ENCODE results near the gene PRR11.

PRR11 gene

GRCh38 chr17:59154721-59155438, 666 bp upstream of the PRR11 start, which contains the start of gene SKA2:
Gene SKA2, minus strand, starts transcription at chr17:59155186. Its CDS starts 23 bp downstream, at chr17:59155163.
- H3F3A ChIP-seq (ENCODE audit: insufficient read depth, low read length): no peaks in the 10 kb centered on the region
- peak within 1 kb of the TSS; percentile 92 for H3K4me3 ChIP-seq (ENCODE audit: low read length)
- H3K9ac ChIP-seq (ENCODE audit: low read length): peak within 1 kb of the TSS; percentile 90
- peak within 1 kb of the TSS; percentile 79 for H2AFZ ChIP-seq (ENCODE audit: low read length)
- peak within 1 kb of the TSS; percentile 75 for H3K27ac ChIP-seq (ENCODE audit: low read length)
- H3K79me2 ChIP-seq (ENCODE audit: low read length): peaks cover 91% of the 10 kb centered on the region
- H3K9me3 ChIP-seq (replicated peaks; ENCODE audit: insufficient read depth, low read length): no peaks in the 10 kb centered on the region
- TF ChIP-seq CTCF (IDR thresholded peaks at IDR 0.05; ENCODE audit: low read length) (no peak), EZH2 (optimal IDR thresholded peaks at IDR 0.05; ENCODE audit: low read depth, low read length) (no peak), EZH2phosphoT487 (IDR thresholded peaks at IDR 0.05; ENCODE audit: low read length) (no peak)
- H3K36me3 ChIP-seq (replicated peaks; ENCODE audit: insufficient read depth, low read length): no peaks in the 10 kb centered on the region
- H4K20me1 ChIP-seq (ENCODE audit: insufficient read depth, low read length): peaks cover 4% of the 10 kb centered on the region; the same call in 1 of the 2 replicates
- H3K9me2 ChIP-seq (replicated peaks; ENCODE audit: insufficient read depth, low read length): no peaks in the 10 kb centered on the region
- DNase-seq: no peak
- H3K27me3 ChIP-seq (replicated peaks; ENCODE audit: insufficient read depth, low read length): no peaks in the 10 kb centered on the region
- peak within 1 kb of the TSS; percentile 70 for H3K4me2 ChIP-seq (ENCODE audit: low read depth, low read length)
- peaks cover 22% of the 10 kb centered on the region for H3K4me1 ChIP-seq (ENCODE audit: low read length)

- no peaks in the 10 kb centered on the region for H4K20me1 ChIP-seq (ENCODE audit: insufficient read depth, low read length)
Observed at GRCh38 chr17:59160157-59161025, 4.8 kb downstream of the PRR11 start.

GRCh38 chr17:59161477-59161876, 5.9 kb downstream of the PRR11 start:
- H3F3A ChIP-seq (ENCODE audit: insufficient read depth, low read length): no peaks in the 10 kb centered on the region
- no peaks in the 10 kb centered on the region for H3K27me3 ChIP-seq (replicated peaks; ENCODE audit: insufficient read depth, low read length)
- H3K9me3 ChIP-seq (replicated peaks; ENCODE audit: insufficient read depth, low read length): no peaks in the 10 kb centered on the region
- H4K20me1 ChIP-seq (ENCODE audit: insufficient read depth, low read length): no peaks in the 10 kb centered on the region
- TF ChIP-seq EZH2 (optimal IDR thresholded peaks at IDR 0.05; ENCODE audit: low read depth, low read length) (no peak), EZH2phosphoT487 (IDR thresholded peaks at IDR 0.05; ENCODE audit: low read length) (no peak), CTCF (IDR thresholded peaks at IDR 0.05; ENCODE audit: low read length) (no peak)
- peaks cover 23% of the 10 kb centered on the region for H3K4me1 ChIP-seq (ENCODE audit: low read length)
- no peak overlapping the region for H2AFZ ChIP-seq (ENCODE audit: low read length)
- no peaks in the 10 kb centered on the region for H3K36me3 ChIP-seq (replicated peaks; ENCODE audit: insufficient read depth, low read length)
- no peak for DNase-seq
- peaks cover 98% of the 10 kb centered on the region for H3K79me2 ChIP-seq (ENCODE audit: low read length)
- no peaks in the 10 kb centered on the region for H3K9me2 ChIP-seq (replicated peaks; ENCODE audit: insufficient read depth, low read length)
- H3K9ac ChIP-seq (ENCODE audit: low read length): no peak overlapping the region
- no peak overlapping the region for H3K27ac ChIP-seq (ENCODE audit: low read length)
- H3K4me3 ChIP-seq (ENCODE audit: low read length): no peak overlapping the region
- no peak overlapping the region for H3K4me2 ChIP-seq (ENCODE audit: low read depth, low read length)

More at GRCh38 chr17:59160157-59161025, 4.8 kb downstream of the PRR11 start:
- peak overlapping the region; percentile 26 for H2AFZ ChIP-seq (ENCODE audit: low read length)
- no peaks in the 10 kb centered on the region for H3K36me3 ChIP-seq (replicated peaks; ENCODE audit: insufficient read depth, low read length)
- peak overlapping the region; percentile 15; the same call in 1 of the 2 replicates for H3K27ac ChIP-seq (ENCODE audit: low read length)
- H3K4me3 ChIP-seq (ENCODE audit: low read length): peak overlapping the region; percentile 5; the same call in 1 of the 2 replicates
- peak overlapping the region; percentile 36; the same call in 1 of the 2 replicates for H3K4me2 ChIP-seq (ENCODE audit: low read depth, low read length)
- peak; percentile 45 for DNase-seq
- no peak overlapping the region for H3K9ac ChIP-seq (ENCODE audit: low read length)
- no peaks in the 10 kb centered on the region for H3F3A ChIP-seq (ENCODE audit: insufficient read depth, low read length)
- no peak for TF ChIP-seq EZH2 (optimal IDR thresholded peaks at IDR 0.05; ENCODE audit: low read depth, low read length)
- no peak for TF ChIP-seq EZH2phosphoT487 (IDR thresholded peaks at IDR 0.05; ENCODE audit: low read length)
- TF ChIP-seq CTCF (IDR thresholded peaks at IDR 0.05; ENCODE audit: low read length): no peak
- H3K9me2 ChIP-seq (replicated peaks; ENCODE audit: insufficient read depth, low read length): no peaks in the 10 kb centered on the region
- no peaks in the 10 kb centered on the region for H3K27me3 ChIP-seq (replicated peaks; ENCODE audit: insufficient read depth, low read length)
- H3K4me1 ChIP-seq (ENCODE audit: low read length): peaks cover 23% of the 10 kb centered on the region
- peaks cover 96% of the 10 kb centered on the region for H3K79me2 ChIP-seq (ENCODE audit: low read length)
- H3K9me3 ChIP-seq (replicated peaks; ENCODE audit: insufficient read depth, low read length): no peaks in the 10 kb centered on the region
